MCF 10A (cell line): ENCODE data around the gene ARL4A. TPM values are rescaled to one million over a fixed set of nuclear protein-coding genes. Genes with fewer than 3 reads are reported as not detected.
"Not testable (repeated sequence)": the region's sequence is repeated elsewhere in the genome, so short reads cannot be mapped to it uniquely, and the experiment has no call there.

Source experiments
- BruUV-seq: library from RNA; stranded (reverse); fragments of 400-500 nt; replicated peaks from 2 replicates; lab custom pipeline; 2021; lab: Mats Ljungman, UMichigan
- CTCF ChIA-PET: fragments of 300-600 bp; sonication (Branson Sonifier 250); formaldehyde crosslinking; extraction: SDS; loops from one replicate; lab custom pipeline; 2021; ENCODE audit warnings: antibody characterized with exemption, inconsistent platforms; lab: Yijun Ruan, JAX
- POLR2A ChIA-PET: fragments of 300-600, 350-650 bp; sonication (Branson Sonifier 250); formaldehyde crosslinking; extraction: SDS; loops from one replicate; lab custom pipeline; 2020; ENCODE audit warnings: antibody characterized with exemption, inconsistent platforms; lab: Yijun Ruan, JAX
- DNase-seq: peaks from one replicate; pipeline ENCODE4 v3.0.0-alpha.2; 2018; ENCODE audit not compliant: unreplicated experiment
- H3K27ac Mint-ChIP-seq: one replicate; pipeline ENCODE4 v1.8.0; 2022; ENCODE audit warnings: mild to moderate bottlenecking, low read depth, mixed read lengths; ENCODE audit not compliant: unreplicated experiment
- H3K27me3 Mint-ChIP-seq: one replicate; pipeline ENCODE4 v1.8.0; 2022; ENCODE audit warnings: mixed read lengths; ENCODE audit not compliant: insufficient read depth, unreplicated experiment
- H3K36me3 Mint-ChIP-seq: one replicate; pipeline ENCODE4 v1.8.0; 2022; ENCODE audit warnings: mild to moderate bottlenecking, moderate library complexity, mixed read lengths; ENCODE audit not compliant: insufficient read depth, unreplicated experiment
- H3K4me1 Mint-ChIP-seq: one replicate; pipeline ENCODE4 v1.8.0; 2022; ENCODE audit warnings: mixed read lengths; ENCODE audit not compliant: insufficient read depth, unreplicated experiment
- H3K4me3 Mint-ChIP-seq: one replicate; pipeline ENCODE4 v1.8.0; 2022; ENCODE audit warnings: mild to moderate bottlenecking, moderate library complexity, mixed read lengths; ENCODE audit not compliant: unreplicated experiment
- H3K9me3 Mint-ChIP-seq: one replicate; pipeline ENCODE4 v1.8.0; 2022; ENCODE audit warnings: mixed read lengths; ENCODE audit not compliant: unreplicated experiment
- CTCF ChIP-seq: fragments of 200-600 bp; IDR thresholded peaks from one replicate; pipeline ENCODE4 v1.8.0; 2022; ENCODE audit warnings: antibody characterized with exemption, mild to moderate bottlenecking; ENCODE audit not compliant: unreplicated experiment
- intact Hi-C: fragments of 100-400 bp; cut with micrococcal nuclease; formaldehyde crosslinking; loops from 2 replicates; pipeline ENCODE4 v1.14.1; 2022
- total RNA-seq: library from RNA; stranded (reverse); gene quantifications from 2 replicates; pipeline ENCODE4 v1.2.3, GENCODE V29; 2022

ARL4A gene
- total RNA-seq, 1 experiment from 2014 or later = 42.6 TPM

- DNase-seq = no peak
- BruUV-seq = no TSS peak
- Mint-ChIP-seq H3K27me3 (no peaks in the 10 kb centered on the region), H3K36me3 (peaks cover 25% of the 10 kb centered on the region), H3K9me3 (no peaks in the 10 kb centered on the region), H3K4me3 (peak overlapping the region; percentile 87), H3K4me1 (peaks cover 11% of the 10 kb centered on the region), H3K27ac (peak overlapping the region; percentile 89)
- CTCF ChIA-PET = interaction anchor here (0.6 to 12.2 kb wide), 10 partner anchors 17 to 572 kb away, joined by 3 to 155 read pairs (median 4); no protein-coding TSS in a partner anchor
- POLR2A ChIA-PET = interaction anchor here (0.6 to 6.8 kb wide), 13 partner anchors 13 to 570 kb away, joined by 3 to 159 read pairs (median 9); no protein-coding TSS in a partner anchor
- TF ChIP-seq CTCF = no peak
- intact Hi-C loops = loop anchor here (5.0 kb wide), 3 partner anchors 328 to 408 kb away; no protein-coding TSS in a partner anchor
These were observed 2.0 kb downstream of the ARL4A start for GRCh38 chr7:12689451-12689850.

- H3K27me3 Mint-ChIP-seq = no peaks in the 10 kb centered on the region
- no peak for DNase-seq
- peak overlapping the region; percentile 89 for H3K27ac Mint-ChIP-seq
- TF ChIP-seq CTCF = no peak
- BruUV-seq = no TSS peak
- H3K4me1 Mint-ChIP-seq = peaks cover 11% of the 10 kb centered on the region
- H3K9me3 Mint-ChIP-seq = no peaks in the 10 kb centered on the region
- intact Hi-C loops = loop anchor here (10.0 kb wide), 1 partner anchor 115 kb away; no protein-coding TSS in a partner anchor
- POLR2A ChIA-PET = interaction anchor here (0.7 to 6.8 kb wide), 13 partner anchors 12 to 426 kb away, joined by 3 to 159 read pairs (median 8); no protein-coding TSS in a partner anchor
- peak overlapping the region; percentile 87 for H3K4me3 Mint-ChIP-seq
- CTCF ChIA-PET = interaction anchor here (0.6 to 12.2 kb wide), 11 partner anchors 16 to 571 kb away, joined by 3 to 155 read pairs (median 6); no protein-coding TSS in a partner anchor
- peaks cover 25% of the 10 kb centered on the region for H3K36me3 Mint-ChIP-seq
These were observed 2.8 kb downstream of the ARL4A start for GRCh38 chr7:12690041-12690878.

GRCh38 chr7:12691388-12691787, 4.0 kb downstream of the ARL4A start:
- Mint-ChIP-seq H3K4me3 (peak overlapping the region; percentile 87), H3K36me3 (peaks cover 30% of the 10 kb centered on the region), H3K27ac (peak overlapping the region; percentile 89), H3K4me1 (peaks cover 22% of the 10 kb centered on the region)
- not testable (repeated sequence) for BruUV-seq, DNase-seq, H3K9me3 Mint-ChIP-seq, H3K27me3 Mint-ChIP-seq
- POLR2A ChIA-PET = interaction anchor here (0.8 to 6.8 kb wide), 11 partner anchors 11 to 454 kb away, joined by 4 to 159 read pairs (median 6); no protein-coding TSS in a partner anchor
- CTCF ChIA-PET = interaction anchor here (1.0 to 1.7 kb wide), 2 partner anchors 22 to 25 kb away, joined by 3 to 6 read pairs; no protein-coding TSS in a partner anchor
- intact Hi-C loops = loop anchor here (10.0 kb wide), 1 partner anchor 113 kb away; no protein-coding TSS in a partner anchor

GRCh38 chr7:12692035-12692434, 4.6 kb downstream of the ARL4A start:
- Mint-ChIP-seq H3K27me3 (no peaks in the 10 kb centered on the region), H3K4me1 (peaks cover 27% of the 10 kb centered on the region), H3K9me3 (no peaks in the 10 kb centered on the region), H3K4me3 (no peak overlapping the region), H3K27ac (peak overlapping the region; percentile 46), H3K36me3 (peaks cover 30% of the 10 kb centered on the region)
- DNase-seq = no peak
- no TSS peak for BruUV-seq
- intact Hi-C loops = loop anchor here (10.0 kb wide), 1 partner anchor 113 kb away; no protein-coding TSS in a partner anchor
- ChIA-PET POLR2A (interaction anchor here (0.8 to 6.8 kb wide), 7 partner anchors 10 to 453 kb away, joined by 4 to 159 read pairs (median 5); no protein-coding TSS in a partner anchor), CTCF (interaction anchor here (1.0 kb wide), 1 partner anchor 21 kb away, joined by 3 read pairs; no protein-coding TSS in a partner anchor)
- TF ChIP-seq CTCF = no peak
